Measurements from ENCODE around the gene CAMK2A. TPM values are rescaled to one million over a fixed set of nuclear protein-coding genes. Genes with fewer than 3 reads are reported as not detected.

CAMK2A gene
- polyA plus RNA-seq, 10 donors: 32.6 to 93.3 (median 67.5) TPM

DNA sequence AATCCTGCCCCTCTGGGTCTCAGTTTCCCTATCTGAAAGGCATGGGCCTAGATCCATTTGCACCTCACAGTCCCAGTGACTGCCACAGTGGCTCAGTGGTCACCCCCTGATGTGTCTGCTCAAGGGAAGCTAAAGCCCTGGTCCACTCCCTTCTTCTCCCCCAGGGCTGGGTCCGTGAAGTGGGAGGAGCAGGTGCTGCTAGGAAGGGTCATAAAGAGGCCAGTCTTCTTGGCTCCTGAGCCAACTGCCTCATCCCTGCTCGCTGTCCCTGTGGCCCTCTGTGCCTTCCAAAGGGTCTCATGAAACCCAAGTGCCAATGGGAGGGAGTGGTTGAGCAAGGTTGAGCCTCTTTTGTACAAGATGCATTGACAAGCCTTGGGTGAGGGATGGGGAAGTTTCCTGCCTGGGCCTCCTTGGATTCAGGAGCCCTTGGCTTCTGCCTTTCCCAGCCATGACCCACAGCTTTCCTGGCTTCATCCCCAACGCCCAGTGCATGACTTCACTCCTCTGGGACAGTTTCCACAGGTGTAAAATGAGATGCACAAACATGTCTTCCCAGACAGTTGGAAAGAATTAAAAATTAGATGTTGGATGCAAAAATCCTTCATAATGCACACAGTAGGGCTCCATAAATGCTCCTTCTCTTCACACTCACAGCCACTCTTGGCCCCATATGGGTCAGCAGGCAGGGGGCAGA is 101.3 kb downstream of the CAMK2A start:
- DNase-seq: no peak

- DNase-seq: no peak
Measured at GRCh38 chr5:150186897-150187296, 102.7 kb downstream of the CAMK2A start.

GRCh38 chr5:150186137-150186536 is 103.4 kb downstream of the CAMK2A start:
- no peak for DNase-seq

DNA sequence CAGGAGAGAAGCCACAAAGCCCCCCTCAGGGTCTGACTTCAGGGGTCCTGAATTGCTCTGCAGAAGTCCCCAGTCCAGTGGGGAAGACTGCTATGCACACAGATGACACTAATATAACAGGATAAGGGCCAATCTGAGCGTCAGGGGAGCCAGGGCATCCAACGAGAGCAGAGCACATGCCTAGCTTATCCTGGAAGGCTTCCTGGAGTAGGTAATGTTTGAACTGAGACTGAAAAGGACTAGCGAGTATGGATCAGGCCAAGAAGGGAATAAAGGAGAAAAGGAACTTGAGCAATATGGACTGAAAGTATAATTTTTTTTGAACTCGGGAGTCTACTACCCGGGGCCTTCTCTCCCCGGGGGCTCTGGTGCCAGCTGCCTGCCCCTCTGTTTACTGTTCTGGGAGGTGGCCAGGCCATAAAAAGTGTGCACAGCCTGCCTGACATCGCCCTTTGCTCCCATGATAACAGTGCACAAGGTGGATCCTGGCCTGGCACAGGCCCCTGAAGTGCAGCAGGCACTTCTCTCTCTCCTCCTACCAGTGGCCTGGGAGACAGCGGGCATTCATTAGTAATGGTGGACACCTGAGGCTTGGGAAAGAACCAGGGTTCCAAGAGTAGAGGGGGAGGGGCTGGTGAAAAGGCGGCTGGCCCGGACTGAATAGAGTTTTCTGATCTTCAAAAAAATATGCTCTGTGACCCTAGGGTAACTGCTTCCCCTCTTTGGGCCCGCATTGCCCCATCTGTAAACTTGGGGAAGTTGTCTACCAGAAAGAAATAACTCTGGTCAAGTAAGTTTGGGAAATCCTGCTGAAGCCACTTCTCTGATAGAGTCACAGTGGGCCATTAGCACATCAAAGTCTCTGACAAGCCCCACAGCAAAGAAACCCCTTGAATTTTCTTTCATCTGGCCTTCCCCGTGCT is 104.3 kb downstream of the CAMK2A start:
- no peak for DNase-seq

GRCh38 chr5:150184006-150184405 is 105.6 kb downstream of the CAMK2A start:
- no peak for DNase-seq

DNA sequence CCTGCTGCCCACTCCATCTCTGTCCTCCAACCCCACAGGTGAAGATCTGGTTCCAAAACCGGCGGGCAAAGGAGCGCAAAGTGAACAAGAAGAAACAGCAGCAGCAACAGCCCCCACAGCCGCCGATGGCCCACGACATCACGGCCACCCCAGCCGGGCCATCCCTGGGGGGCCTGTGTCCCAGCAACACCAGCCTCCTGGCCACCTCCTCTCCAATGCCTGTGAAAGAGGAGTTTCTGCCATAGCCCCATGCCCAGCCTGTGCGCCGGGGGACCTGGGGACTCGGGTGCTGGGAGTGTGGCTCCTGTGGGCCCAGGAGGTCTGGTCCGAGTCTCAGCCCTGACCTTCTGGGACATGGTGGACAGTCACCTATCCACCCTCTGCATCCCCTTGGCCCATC is 106.1 kb downstream of the CAMK2A start:
- no peak for DNase-seq

DNA sequence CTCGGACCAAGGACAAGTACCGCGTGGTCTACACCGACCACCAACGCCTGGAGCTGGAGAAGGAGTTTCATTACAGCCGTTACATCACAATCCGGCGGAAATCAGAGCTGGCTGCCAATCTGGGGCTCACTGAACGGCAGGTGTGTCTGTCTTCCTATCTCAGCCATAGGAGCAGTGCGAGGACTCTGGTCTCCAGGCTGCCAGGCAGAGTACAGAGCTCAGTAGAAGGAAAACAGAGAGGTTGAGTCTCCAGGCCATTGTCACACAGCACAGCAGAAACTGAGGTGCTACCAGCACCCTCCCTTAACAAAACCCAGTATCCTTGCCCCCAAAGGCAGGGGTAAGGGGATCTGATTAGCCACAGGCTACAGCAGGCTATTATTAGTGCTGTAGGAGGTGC is 106.8 kb downstream of the CAMK2A start:
- DNase-seq: no peak

GRCh38 chr5:150181766-150182545 is 107.6 kb downstream of the CAMK2A start:
- no peak for DNase-seq

- no peak for DNase-seq
Measured at GRCh38 chr5:150181027-150181426, 108.5 kb downstream of the CAMK2A start.

DNA sequence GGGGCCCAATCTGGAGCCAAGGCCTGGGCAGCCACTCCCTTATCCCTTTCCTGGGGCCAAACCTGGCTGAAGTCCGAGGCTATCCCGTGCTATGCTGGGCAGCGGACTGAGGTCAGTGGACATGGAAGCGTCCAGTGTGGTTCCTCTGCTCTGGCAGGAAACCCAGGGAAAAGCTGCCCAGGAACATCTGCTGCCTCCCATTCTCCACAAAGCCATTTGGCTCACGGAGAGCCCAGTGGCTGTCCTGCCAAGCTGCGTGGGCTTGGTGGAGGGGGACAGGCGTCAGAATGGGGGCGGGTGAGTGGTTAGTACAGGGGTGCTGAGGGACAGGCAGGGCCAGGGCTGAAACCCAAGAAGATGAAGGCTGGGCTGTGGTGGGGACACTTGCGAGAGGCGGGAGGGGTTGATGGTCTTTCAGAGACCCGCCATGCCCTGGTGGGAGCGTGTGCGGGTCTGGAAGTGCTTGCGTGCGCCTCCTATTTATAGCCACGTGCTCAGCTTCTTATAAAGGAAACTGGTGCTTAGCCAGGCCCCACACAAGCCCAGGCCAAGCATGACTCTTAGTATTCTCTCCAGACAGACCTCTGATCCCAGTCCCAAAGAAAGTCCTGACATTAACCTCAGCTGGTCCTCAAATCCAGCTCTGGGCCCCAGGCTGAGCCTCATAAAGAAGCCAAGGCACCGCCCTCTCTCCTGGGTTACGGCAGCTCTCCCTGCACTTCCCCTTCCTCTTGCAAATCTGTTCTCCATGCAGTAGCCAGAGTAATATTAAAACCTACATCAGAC is 109.1 kb downstream of the CAMK2A start:
- peak; percentile 72 to 95 (median 89) for DNase-seq

DNA sequence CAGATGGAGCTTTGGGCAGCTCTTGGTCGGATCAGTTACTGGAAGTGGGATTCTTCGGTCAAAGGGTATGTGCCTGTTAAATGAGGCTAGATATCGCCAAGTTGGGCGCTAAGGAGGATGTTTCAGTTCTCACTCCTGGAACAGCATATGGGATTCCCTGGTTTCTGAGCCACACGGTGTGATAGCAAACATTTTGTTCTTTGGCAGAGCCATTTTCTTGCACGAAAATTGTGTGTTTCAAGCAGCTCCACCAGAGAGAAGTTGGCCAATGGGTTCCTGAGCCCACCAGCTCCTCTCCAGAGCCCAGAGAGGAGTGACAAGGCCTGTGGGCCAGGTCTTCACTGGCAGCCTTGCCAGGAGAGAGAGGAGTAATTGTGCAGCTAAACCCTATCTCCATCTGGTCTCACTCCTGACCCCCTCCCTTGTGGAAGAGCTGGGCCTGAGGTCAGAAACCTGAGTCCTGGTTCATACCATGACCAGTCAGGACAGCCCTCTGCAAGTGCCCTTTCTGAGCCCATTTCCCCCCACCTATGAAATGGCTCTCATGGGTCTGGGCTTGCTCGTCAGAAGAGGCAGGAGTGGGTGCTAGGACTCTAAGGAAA is 110.5 kb downstream of the CAMK2A start:
- DNase-seq: peak in 1 of 3 donors; percentile 45

GRCh38 chr5:150178262-150178661 is 111.3 kb downstream of the CAMK2A start:
- no peak for DNase-seq

GRCh38 chr5:150177721-150178120 is 111.9 kb downstream of the CAMK2A start:
- no peak for DNase-seq

DNA sequence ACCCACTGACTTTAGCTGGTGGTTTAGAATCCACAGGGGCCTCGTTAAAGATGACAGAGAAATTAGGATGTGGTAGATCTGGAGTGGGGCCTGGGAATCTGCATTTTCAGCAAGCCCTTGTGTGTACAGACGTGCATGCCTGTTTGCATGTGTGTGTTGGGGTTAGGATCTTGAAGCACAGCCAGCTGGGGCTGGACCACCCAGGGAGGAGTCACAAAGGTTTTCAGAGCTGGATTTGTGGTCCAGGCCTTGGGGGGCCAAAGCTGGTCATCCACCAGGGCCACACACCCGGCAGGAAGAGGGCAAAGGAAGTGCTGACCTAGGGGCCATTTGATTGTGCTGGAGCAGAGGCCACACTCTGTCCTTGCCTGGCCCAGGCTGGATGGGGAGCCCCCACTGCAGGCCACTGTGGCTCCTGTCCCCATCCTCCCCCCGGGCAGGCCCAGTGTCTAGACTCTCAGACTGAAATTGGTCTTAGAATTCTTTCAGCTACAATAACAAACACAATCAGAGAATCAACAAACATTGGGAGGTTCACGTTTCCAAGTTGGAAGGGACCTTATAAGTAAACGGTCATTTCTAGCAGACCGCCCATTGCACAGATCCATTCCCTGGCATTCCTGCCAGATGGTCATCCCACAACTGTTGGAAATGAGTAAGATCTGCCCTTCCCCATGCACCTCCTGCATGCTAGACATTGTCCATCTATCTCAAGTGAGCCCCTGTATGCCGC is 112.7 kb downstream of the CAMK2A start:
- DNase-seq: no peak

DNA sequence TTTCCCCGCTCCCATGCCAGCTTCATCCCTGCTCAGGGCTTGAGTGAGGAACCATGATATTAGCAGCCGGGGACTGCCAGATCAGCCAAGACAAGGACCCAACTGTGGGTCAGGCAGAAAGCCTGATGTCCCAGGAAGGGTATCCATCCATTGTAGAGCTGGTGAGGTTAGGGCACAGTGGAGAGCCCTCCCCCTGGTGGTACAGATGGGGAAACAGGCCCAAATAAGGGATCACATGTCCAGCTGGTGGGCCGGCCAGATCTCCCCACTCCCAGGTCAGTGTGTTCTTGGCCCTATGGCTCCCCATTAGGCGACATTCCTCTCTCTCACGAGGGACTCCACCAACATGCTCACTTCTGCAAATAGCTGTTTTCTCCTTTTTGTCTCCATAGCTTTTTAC is 114.0 kb downstream of the CAMK2A start:
- DNase-seq: no peak

- DNase-seq: no peak
Measured at GRCh38 chr5:150175076-150175475, 114.5 kb downstream of the CAMK2A start.

GRCh38 chr5:150174285-150174684 is 115.3 kb downstream of the CAMK2A start:
- no peak for DNase-seq

- DNase-seq: no peak
Measured at GRCh38 chr5:150173161-150173560, 116.4 kb downstream of the CAMK2A start.

DNA sequence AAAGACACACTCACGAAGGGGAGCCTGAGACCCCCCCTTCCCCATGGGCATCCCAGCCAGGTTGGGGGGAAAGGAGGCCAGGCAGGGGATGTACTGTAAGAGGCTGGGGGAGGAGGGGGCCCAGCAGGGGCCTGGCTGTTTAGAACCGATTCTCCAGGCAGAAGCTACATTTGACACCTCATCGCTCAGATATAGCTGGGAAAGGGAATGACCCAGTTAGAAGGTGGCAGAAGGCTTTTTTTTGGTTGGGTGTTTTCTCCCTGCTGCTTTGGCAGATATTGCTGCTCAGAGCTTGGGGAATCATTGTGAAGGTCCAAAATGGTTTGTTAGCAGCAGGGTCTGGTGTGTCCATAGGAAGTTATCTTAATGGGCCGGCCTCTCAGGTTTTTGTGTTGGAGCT is 117.0 kb downstream of the CAMK2A start:
- no peak for DNase-seq

DNA sequence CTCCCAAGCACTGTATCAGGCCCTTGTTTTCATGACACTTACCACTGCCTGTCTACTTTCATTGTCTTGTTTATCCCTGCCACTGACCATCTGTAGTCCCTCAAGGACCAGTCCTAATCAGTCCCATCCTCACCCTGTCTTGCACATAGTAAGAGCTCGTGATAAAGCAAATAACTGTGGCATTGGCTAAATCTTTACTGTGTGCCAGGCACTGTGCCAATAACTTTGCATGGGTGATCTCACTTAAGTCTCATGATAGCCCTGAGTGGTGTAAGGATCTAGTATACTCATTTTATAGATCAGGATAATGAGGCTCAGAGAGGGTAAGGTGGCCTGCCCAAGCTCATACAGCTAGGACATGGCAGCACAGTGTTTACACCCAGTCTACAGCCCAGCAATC is 117.4 kb downstream of the CAMK2A start:
- DNase-seq: no peak

All from muscle of back (tissue), 11 donors.